Rectal smooth muscle tissue (tissue), 1 donor: ENCODE results near the gene MNAT1.

Experiments
- H3K27ac ChIP-seq: one replicate; pipeline ENCODE4 v1.7.0; 2013; ENCODE audit warnings: low read depth, low read length, inconsistent platforms
- H3K27me3 ChIP-seq: one replicate; pipeline ENCODE4 v1.7.0; 2013; ENCODE audit warnings: low read length; ENCODE audit not compliant: control insufficient read depth, insufficient read depth
- H3K36me3 ChIP-seq: one replicate; pipeline ENCODE4 v1.7.0; 2013; ENCODE audit warnings: low read length; ENCODE audit not compliant: control insufficient read depth, insufficient read depth
- H3K4me1 ChIP-seq: one replicate; pipeline ENCODE4 v1.7.0; 2013; ENCODE audit warnings: low read length; ENCODE audit not compliant: control insufficient read depth, insufficient read depth
- H3K4me3 ChIP-seq: one replicate; pipeline ENCODE4 v1.7.0; 2013; ENCODE audit warnings: low read length
- H3K9ac ChIP-seq: one replicate; pipeline ENCODE4 v1.7.0; 2013; ENCODE audit warnings: low read length

The MNAT1 gene

DNA sequence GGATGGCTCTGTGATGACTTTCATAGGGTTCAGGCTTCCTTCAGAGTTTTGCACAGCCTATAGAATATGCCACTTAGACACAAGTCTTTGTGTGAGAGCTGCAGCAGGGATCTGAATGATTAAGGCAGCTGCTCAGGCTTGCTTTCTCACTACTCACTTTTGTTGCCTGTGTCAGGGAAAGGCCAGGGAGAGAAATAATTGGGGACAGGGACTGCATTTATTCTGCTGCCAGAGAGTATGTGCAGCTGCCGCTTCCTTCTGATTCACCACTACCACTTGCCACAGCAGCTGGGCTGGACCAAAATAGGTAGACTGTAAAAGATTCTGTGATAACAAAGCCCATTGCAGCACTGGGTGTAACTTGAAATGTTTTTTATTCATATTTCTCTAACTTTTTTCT, 196.7 kb downstream of the MNAT1 start:
- no peak overlapping the region for H3K9ac ChIP-seq
- no peak overlapping the region for H3K4me3 ChIP-seq
- no peaks in the 10 kb centered on the region for H3K27me3 ChIP-seq
- no peaks in the 10 kb centered on the region for H3K4me1 ChIP-seq
- no peak overlapping the region for H3K27ac ChIP-seq
- H3K36me3 ChIP-seq = no peaks in the 10 kb centered on the region

DNA sequence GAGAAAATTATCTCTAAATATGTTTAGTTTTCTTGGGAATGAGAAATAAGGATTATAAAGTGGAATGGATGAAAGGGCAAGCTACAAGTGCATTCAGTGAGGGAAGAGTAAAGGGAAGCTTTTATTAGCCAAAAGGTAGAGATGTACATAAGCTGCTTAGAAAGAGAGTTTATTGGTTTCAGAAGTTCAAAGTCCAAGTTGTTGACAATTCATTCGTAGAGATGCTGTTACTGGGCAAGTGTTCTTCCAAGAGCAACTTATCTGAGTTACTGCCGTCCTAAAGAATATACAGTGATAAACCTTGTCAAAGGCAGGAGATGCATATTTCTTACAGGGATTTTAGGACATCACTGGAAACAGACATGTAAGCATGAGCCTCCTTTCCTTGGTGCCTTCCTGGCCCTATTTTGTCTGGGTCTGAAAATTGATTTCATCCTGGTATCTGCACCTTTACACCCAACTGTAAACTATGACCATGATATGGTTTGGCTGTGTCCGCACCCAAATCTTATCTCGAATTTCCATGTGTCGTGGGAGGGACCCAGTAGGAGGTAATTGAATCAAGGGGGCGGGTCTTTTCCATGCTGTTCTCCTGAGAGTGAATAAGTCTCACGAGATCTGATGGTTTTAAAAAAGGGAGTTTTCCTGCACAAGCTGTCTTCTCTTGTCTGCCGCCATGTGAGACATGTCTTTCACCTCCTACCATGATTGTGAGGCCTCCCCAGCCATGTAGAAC, 199.5 kb downstream of the MNAT1 start:
- Histone ChIP-seq H3K36me3 (no peaks in the 10 kb centered on the region), H3K27ac (no peak overlapping the region), H3K27me3 (no peaks in the 10 kb centered on the region), H3K9ac (no peak overlapping the region), H3K4me3 (no peak overlapping the region), H3K4me1 (no peaks in the 10 kb centered on the region)

DNA sequence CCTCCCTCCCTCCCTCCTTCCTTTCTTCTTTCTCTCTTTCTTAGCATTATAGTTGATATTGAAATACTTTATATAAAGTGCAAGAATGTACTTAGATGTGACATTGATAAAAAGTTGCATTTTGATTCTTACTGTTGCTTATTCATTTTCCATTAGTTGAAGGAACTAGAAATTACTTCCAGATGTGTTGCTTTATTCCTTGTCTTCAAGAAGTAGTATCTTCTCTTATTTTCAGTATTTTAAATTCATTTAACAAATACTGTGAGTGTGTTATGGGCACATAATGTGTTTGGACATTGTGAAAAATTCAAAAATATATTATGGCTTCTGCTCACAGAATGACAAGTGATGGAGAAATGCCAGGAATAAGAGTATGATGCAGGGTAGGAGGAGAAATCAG, 200.8 kb downstream of the MNAT1 start:
- Histone ChIP-seq H3K4me1 (no peaks in the 10 kb centered on the region), H3K4me3 (no peak overlapping the region), H3K9ac (no peak overlapping the region), H3K36me3 (no peaks in the 10 kb centered on the region), H3K27ac (no peak overlapping the region), H3K27me3 (no peaks in the 10 kb centered on the region)

DNA sequence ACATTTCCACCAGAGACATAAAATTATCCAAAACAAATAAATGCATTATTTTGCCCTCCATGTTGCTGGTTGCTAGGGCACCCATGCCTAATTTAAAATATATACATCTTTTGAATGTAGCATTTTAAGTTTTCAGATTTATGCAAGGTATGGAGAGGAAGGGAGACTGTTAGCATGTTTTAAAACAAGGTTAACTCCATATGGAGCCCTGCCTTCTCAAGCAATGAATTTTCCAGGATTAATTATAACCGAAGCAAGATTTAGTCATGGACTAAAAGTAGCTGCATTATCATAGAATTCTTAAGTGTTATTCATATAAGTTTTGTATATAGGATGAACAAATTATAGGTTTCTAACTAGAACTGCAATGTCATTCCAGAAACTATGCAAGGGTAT, 209.1 kb downstream of the MNAT1 start:
- Histone ChIP-seq H3K36me3 (no peaks in the 10 kb centered on the region), H3K4me1 (no peaks in the 10 kb centered on the region), H3K27ac (no peak overlapping the region), H3K27me3 (no peaks in the 10 kb centered on the region), H3K4me3 (no peak overlapping the region), H3K9ac (no peak overlapping the region)

DNA sequence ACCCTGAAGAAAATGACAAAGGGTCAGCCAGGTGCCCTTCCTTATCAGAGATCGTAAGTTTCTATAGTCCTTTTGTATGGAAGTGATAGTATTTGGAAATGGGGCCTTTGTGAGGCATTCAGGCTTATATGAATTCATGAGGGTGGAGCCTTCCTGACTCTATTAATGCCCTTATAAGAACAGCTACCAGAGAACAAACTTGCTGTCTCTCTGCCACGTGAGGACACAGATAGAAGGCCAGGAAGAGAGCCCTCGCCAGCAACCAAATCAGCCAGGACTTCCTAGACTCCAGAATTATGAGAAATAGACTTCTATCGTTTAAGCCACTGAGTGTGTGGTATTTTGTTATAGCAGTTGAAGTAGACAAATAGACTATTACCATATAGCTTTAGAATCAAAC, 209.6 kb downstream of the MNAT1 start:
- Histone ChIP-seq H3K9ac (no peak overlapping the region), H3K4me1 (no peaks in the 10 kb centered on the region), H3K36me3 (no peaks in the 10 kb centered on the region), H3K4me3 (no peak overlapping the region), H3K27ac (no peak overlapping the region), H3K27me3 (no peaks in the 10 kb centered on the region)

DNA sequence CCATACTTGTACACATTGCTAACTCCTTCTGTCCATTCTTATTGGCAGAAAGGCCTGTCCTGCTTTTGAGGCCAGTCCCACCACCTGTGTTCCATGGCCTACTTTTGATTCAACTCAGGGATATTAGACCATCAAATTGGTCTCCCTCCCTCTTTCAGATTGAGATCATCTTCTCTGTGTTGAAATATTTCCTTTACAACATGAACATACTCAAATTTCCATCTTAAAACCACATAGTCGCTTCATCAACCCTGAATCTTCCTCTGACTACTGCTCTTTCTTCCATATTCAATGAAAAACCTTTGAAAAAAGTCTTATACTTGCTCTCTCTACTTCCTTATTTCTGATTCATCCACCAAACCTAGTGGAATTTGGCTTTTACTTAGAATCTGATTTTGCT, 211.4 kb downstream of the MNAT1 start:
- H3K36me3 ChIP-seq = no peaks in the 10 kb centered on the region
- H3K4me3 ChIP-seq = no peak overlapping the region
- no peak overlapping the region for H3K27ac ChIP-seq
- no peak overlapping the region for H3K9ac ChIP-seq
- no peaks in the 10 kb centered on the region for H3K27me3 ChIP-seq
- H3K4me1 ChIP-seq = no peaks in the 10 kb centered on the region

DNA sequence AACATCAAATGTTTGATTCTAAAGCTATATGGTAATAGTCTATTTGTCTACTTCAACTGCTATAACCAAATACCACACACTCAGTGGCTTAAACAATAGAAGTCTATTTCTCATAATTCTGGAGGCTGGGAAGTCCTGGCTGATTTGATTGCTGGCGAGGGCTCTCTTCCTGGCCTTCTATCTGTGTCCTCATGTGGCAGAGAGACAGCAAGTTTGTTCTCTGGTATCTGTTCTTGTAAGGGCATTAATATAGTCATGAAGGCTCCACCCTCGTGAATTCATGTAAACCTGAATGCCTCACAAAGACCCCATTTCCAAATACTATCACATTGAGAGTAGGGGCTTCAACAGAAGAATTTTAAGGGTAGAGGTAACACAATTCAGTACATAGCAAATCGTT, 212.2 kb downstream of the MNAT1 start:
- H3K36me3 ChIP-seq = no peaks in the 10 kb centered on the region
- H3K9ac ChIP-seq = no peak overlapping the region
- no peak overlapping the region for H3K4me3 ChIP-seq
- H3K27ac ChIP-seq = no peak overlapping the region
- H3K4me1 ChIP-seq = no peaks in the 10 kb centered on the region
- no peaks in the 10 kb centered on the region for H3K27me3 ChIP-seq

DNA sequence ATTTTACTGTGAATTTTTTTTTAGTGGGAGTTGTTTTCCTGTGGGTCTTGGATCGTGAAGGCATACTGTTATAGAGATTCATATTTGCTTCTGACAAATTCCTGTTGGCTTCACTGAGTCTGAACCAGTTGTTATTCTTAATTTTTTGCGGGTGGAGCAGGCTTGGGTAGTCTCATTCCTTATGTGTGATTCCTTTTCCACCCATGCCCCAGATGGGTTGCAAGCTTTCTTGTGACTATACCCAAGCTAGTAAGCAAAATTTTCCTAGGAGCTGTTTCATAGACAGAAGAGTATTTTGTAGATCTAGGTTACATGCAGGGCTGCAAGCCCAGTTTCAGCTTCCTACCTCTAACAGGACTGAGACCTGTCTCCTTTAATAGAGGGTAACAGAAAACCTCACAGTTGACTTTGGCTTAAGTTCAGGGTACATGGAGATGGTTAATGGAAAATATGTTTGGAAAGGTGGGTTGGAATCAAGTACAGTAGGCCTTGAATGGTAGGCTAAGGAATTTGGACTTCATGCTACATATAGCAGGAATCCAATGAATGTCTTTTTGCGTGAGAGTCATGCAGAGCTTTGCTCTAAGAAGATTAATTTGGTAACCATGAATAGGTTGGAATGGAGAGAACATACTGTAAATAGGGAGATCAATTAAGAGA, 217.3 kb downstream of the MNAT1 start:
- Histone ChIP-seq H3K4me3 (no peak overlapping the region), H3K4me1 (no peaks in the 10 kb centered on the region), H3K36me3 (no peaks in the 10 kb centered on the region), H3K9ac (no peak overlapping the region), H3K27me3 (no peaks in the 10 kb centered on the region), H3K27ac (no peak overlapping the region)

DNA sequence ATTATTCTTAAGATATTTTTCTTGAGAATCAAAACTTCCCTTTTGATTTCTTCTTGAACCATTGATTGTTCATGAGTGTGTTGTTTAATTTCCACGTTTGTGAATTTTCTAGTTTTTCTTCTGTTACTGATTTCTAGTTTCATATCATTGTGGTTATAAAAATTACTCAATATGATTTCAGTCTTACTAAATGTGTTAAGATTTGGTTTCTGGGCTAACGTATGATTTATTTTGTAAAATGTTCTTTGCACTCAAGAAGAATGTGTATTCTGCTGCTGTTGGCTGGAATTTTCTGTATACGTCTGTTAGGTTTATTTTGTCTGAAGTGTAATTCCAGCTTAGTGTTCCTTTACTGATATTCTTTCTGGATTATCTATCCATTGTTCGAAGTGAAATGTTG, 221.6 kb downstream of the MNAT1 start:
- no peaks in the 10 kb centered on the region for H3K36me3 ChIP-seq
- no peak overlapping the region for H3K27ac ChIP-seq
- no peaks in the 10 kb centered on the region for H3K27me3 ChIP-seq
- no peak overlapping the region for H3K9ac ChIP-seq
- H3K4me1 ChIP-seq = no peaks in the 10 kb centered on the region
- H3K4me3 ChIP-seq = no peak overlapping the region

DNA sequence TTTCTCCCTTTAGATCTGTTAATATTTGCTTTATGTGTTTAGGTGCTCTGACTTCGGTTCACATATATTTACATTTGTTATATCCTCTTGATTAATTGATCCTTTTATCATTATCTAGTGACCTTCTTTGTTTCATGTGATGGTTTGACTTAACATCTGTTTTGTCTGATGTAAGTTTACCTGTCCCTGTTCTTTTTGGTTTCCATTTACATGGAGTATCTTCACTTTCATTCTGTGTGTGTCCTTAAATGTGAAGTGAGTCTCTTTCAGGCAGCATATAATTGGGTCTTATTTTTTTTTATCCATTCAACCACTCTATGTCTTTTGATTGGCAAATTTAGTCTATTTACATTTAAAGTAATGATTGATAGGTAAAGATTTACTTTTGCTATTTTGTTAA, 222.1 kb downstream of the MNAT1 start:
- Histone ChIP-seq H3K36me3 (no peaks in the 10 kb centered on the region), H3K4me3 (no peak overlapping the region), H3K27me3 (no peaks in the 10 kb centered on the region), H3K4me1 (no peaks in the 10 kb centered on the region), H3K27ac (no peak overlapping the region), H3K9ac (no peak overlapping the region)

DNA sequence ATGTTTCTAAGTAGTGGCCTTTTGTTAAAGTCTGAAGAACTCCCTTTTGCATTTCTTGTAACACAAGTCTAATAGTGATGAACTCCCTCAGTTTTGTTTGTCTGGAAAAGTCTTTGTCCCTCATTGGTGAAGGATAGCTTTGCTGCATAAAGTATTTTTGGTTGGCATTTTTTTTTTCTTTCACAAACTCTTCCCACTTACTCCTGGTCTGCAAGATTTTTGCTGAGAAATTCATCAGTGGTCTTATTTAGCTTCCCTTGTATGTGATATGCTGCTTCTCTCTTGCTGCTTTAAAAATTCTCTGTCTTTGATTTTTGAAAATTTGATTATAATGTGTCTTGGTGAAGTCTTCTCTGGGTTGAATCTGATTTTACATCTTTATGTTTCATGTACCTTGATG, 223.6 kb downstream of the MNAT1 start:
- Histone ChIP-seq H3K36me3 (no peaks in the 10 kb centered on the region), H3K4me1 (no peaks in the 10 kb centered on the region), H3K9ac (no peak overlapping the region), H3K4me3 (no peak overlapping the region), H3K27ac (no peak overlapping the region), H3K27me3 (no peaks in the 10 kb centered on the region)

DNA sequence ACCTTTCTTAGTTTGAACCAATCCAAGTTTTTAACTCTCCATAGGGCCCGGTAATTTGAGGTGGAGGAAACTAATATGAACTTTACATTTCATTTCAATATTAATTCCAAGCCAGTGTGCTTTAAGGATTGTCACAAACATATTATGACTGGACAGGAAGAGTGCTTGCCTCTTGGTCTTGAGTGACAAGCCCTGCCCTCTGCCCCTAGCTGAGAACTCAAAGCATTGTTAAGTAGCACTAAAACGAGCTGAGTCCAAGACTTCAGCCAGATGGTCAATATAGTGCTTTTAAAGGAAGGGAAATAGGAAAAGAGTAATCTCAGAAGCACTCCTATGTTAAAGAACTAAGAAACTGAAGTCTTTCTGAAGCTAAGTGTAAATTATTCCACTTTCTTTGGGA, 229.2 kb downstream of the MNAT1 start:
- H3K27ac ChIP-seq = no peak overlapping the region
- H3K9ac ChIP-seq = no peak overlapping the region
- H3K4me1 ChIP-seq = no peaks in the 10 kb centered on the region
- no peaks in the 10 kb centered on the region for H3K27me3 ChIP-seq
- no peak overlapping the region for H3K4me3 ChIP-seq
- no peaks in the 10 kb centered on the region for H3K36me3 ChIP-seq

DNA sequence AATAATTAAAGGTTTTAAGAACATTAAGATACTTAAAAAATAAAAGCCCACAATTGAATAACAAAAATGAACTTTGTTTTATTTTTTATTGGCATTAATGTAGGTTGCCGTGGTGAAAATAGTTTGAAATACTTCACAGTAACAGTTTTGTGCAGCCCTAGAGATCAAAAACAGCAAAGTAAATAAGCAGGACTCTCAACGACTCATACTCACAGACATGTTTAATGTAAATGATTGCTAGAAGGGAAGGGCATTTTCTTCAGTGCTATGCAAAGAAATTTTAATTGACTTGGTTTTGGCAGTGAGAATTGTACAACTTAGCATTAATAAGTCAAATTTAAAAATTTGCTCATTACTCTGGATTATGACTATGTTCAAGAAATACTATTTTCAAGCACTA, 230.3 kb downstream of the MNAT1 start:
- no peaks in the 10 kb centered on the region for H3K36me3 ChIP-seq
- no peaks in the 10 kb centered on the region for H3K27me3 ChIP-seq
- H3K4me1 ChIP-seq = no peaks in the 10 kb centered on the region
- H3K9ac ChIP-seq = no peak overlapping the region
- no peak overlapping the region for H3K27ac ChIP-seq
- H3K4me3 ChIP-seq = no peak overlapping the region
